Keratinocyte (primary cell): ENCODE results near the gene DIPK1A. TPM values are rescaled to one million over a fixed set of nuclear protein-coding genes. Genes with fewer than 3 reads are reported as not detected.

Experiments
- DNase-seq: peaks from one replicate; pipeline ENCODE4 v3.0.0-alpha.2; 2011; ENCODE audit warnings: low read depth, missing footprints, low spot score
- FAIRE-seq: peaks from 2 replicates; lab custom pipeline; 2011; peaks lifted over from hg19 to GRCh38; lab: Jason Lieb, UNC
- H2AFZ ChIP-seq: 2 replicates; pipeline ENCODE4 v1.6.0; 2012; ENCODE audit warnings: low read length, control low read depth, inconsistent platforms; ENCODE audit not compliant: control insufficient read depth
- H3K27ac ChIP-seq: 2 replicates; pipeline ENCODE4 v1.5.1; 2011; ENCODE audit warnings: low read length; ENCODE audit not compliant: control insufficient read depth, insufficient read depth
- H3K27me3 ChIP-seq: 3 replicates; pipeline ENCODE4 v1.6.0; 2011; ENCODE audit warnings: low read length; ENCODE audit not compliant: control insufficient read depth, insufficient read depth; ENCODE audit errors: extremely low read depth
- H3K36me3 ChIP-seq, 2 experiments: 2 replicates in 1 of 2; 3 replicates in 1 of 2; pipeline ENCODE4 v1.5.1; 2011; ENCODE audit warnings: low read length in 2 of 2, mild to moderate bottlenecking in 1 of 2; ENCODE audit not compliant: control insufficient read depth in 2 of 2, insufficient read depth in 2 of 2; ENCODE audit errors: extremely low read depth in 1 of 2
- H3K4me1 ChIP-seq: 3 replicates; pipeline ENCODE4 v1.5.1; 2011; ENCODE audit warnings: low read length; ENCODE audit not compliant: control insufficient read depth, insufficient read depth; ENCODE audit errors: extremely low read depth
- H3K4me2 ChIP-seq: 3 replicates; pipeline ENCODE4 v1.6.0; 2011; ENCODE audit warnings: low read depth, low read length; ENCODE audit not compliant: control insufficient read depth, insufficient read depth; ENCODE audit errors: extremely low read depth
- H3K4me3 ChIP-seq, 3 experiments: fragments of 200-600 bp in 1 of 3; sonication (generic) in 1 of 3; 2 replicates in 2 of 3; 3 replicates in 1 of 3; pipeline ENCODE4 v1.5.1; 2011 to 2016; ENCODE audit warnings: low read length in 3 of 3, mild to moderate bottlenecking in 3 of 3, control low read depth in 2 of 3, inconsistent platforms in 1 of 3, low read depth in 1 of 3, mixed read lengths in 1 of 3, mixed run types in 1 of 3, moderate library complexity in 1 of 3; ENCODE audit not compliant: control insufficient read depth in 2 of 3, insufficient read depth in 2 of 3; ENCODE audit errors: extremely low read depth in 1 of 3
- H3K79me2 ChIP-seq: 2 replicates; pipeline ENCODE4 v1.6.0; 2012; ENCODE audit warnings: low read length; ENCODE audit not compliant: control insufficient read depth, insufficient read depth
- H3K9ac ChIP-seq: 3 replicates; pipeline ENCODE4 v1.6.0; 2011; ENCODE audit warnings: low read length; ENCODE audit not compliant: control insufficient read depth, insufficient read depth; ENCODE audit errors: extremely low read depth
- H3K9me1 ChIP-seq: 3 replicates; pipeline ENCODE4 v1.6.0; 2011; ENCODE audit warnings: low read length; ENCODE audit not compliant: control insufficient read depth, insufficient read depth; ENCODE audit errors: extremely low read depth
- H3K9me3 ChIP-seq: 2 replicates; pipeline ENCODE4 v1.5.1; 2012; ENCODE audit warnings: low read depth, low read length; ENCODE audit not compliant: control insufficient read depth
- H4K20me1 ChIP-seq: 3 replicates; pipeline ENCODE4 v1.6.0; 2011; ENCODE audit warnings: low read length; ENCODE audit not compliant: control insufficient read depth, insufficient read depth; ENCODE audit errors: extremely low read depth
- CTCF ChIP-seq, 3 experiments: IDR thresholded peaks in 1 of 3; conservative IDR thresholded peaks in 1 of 3; optimal IDR thresholded peaks in 1 of 3; 2 replicates in 2 of 3; 3 replicates in 1 of 3; pipeline versions ENCODE3 to v1.5.1; 2011; ENCODE audit warnings: low read length in 3 of 3, mild to moderate bottlenecking in 3 of 3, moderate library complexity in 2 of 3, control low read depth in 1 of 3, inconsistent platforms in 1 of 3; ENCODE audit not compliant: insufficient read depth in 2 of 3; ENCODE audit errors: extremely low read depth in 1 of 3
- EZH2 ChIP-seq: IDR thresholded peaks from one replicate; pipeline ENCODE4 v1.6.1; 2012; ENCODE audit warnings: inconsistent platforms, mild to moderate bottlenecking, low read length, moderate library complexity
- dilution Hi-C: fragments of 300-500 bp; cut with MboI; formaldehyde crosslinking; loops from one replicate; pipeline ENCODE4 v1.7.0; 2020; ENCODE audit warnings: low sequenced_read_pairs; ENCODE audit not compliant: extremely low pct_ligation_motif_present
- polyA plus RNA-seq, 5 experiments: library from polyadenylated mRNA; depleted of rRNA in 3 of 5; stranded (reverse) in 3 of 5; stranded (forward) in 1 of 5; unstranded in 1 of 5; fragments of >200 nt; gene quantifications; 1 replicate in 1 of 5; 2 replicates in 3 of 5; 3 replicates in 1 of 5; pipeline versions ENCODE4 v1.2.1 to v1.2.3, GENCODE V29; 2011 to 2012; ENCODE audit warnings: missing spikeins in 2 of 5, low read depth in 1 of 5, low replicate concordance in 1 of 5

The DIPK1A gene
- polyA plus RNA-seq, 1 donor (not counting 4 experiments of a cell fraction or from before 2014, with no cell fraction given), result 22.0 TPM

- H3K9ac ChIP-seq, result no peak overlapping the region
- no peaks in the 10 kb centered on the region for H3K9me1 ChIP-seq
- TF ChIP-seq CTCF (optimal IDR thresholded peaks at IDR 0.05 in 1 of 3, IDR thresholded peaks at IDR 0.05 in 1 of 3, conservative IDR thresholded peaks at IDR 0.05 in 1 of 3; ENCODE audit: extremely low read depth in 1 of 3, insufficient read depth in 2 of 3, low read length in 3 of 3) (no peak), EZH2 (no peak)
- FAIRE-seq, result no peak
- no peak for DNase-seq
- H3K79me2 ChIP-seq, result peaks cover 63% of the 10 kb centered on the region
- dilution Hi-C loops, result no loop called here
- no peak overlapping the region for H3K27ac ChIP-seq
- peaks cover 37 to 44% of the 10 kb centered on the region in 2 experiments for H3K36me3 ChIP-seq
- no peak overlapping the region for H3K4me3 ChIP-seq
- H2AFZ ChIP-seq, result no peak overlapping the region
- no peak overlapping the region for H3K4me2 ChIP-seq
- H3K9me3 ChIP-seq, result no peaks in the 10 kb centered on the region
- H3K27me3 ChIP-seq, result no peaks in the 10 kb centered on the region
- H4K20me1 ChIP-seq, result peaks cover 41% of the 10 kb centered on the region
- peaks cover 10% of the 10 kb centered on the region for H3K4me1 ChIP-seq
These were observed 121.8 kb downstream of the DIPK1A start for GRCh38 chr1:92839442-92839841.

GRCh38 chr1:92838519-92838918 is 122.7 kb downstream of the DIPK1A start:
- no peak overlapping the region for H3K27ac ChIP-seq
- H3K27me3 ChIP-seq, result no peaks in the 10 kb centered on the region
- H2AFZ ChIP-seq, result no peak overlapping the region
- H3K9me1 ChIP-seq, result no peaks in the 10 kb centered on the region
- H3K9ac ChIP-seq, result no peak overlapping the region
- no peaks in the 10 kb centered on the region for H3K9me3 ChIP-seq
- H3K4me2 ChIP-seq, result no peak overlapping the region
- DNase-seq (no peak), FAIRE-seq (no peak)
- H3K36me3 ChIP-seq, result peaks cover 35 to 45% of the 10 kb centered on the region in 2 experiments
- peaks cover 50% of the 10 kb centered on the region for H4K20me1 ChIP-seq
- H3K4me3 ChIP-seq, result no peak overlapping the region
- dilution Hi-C loops, result no loop called here
- no peak for TF ChIP-seq EZH2
- TF ChIP-seq CTCF (optimal IDR thresholded peaks at IDR 0.05 in 1 of 3, IDR thresholded peaks at IDR 0.05 in 1 of 3, conservative IDR thresholded peaks at IDR 0.05 in 1 of 3; ENCODE audit: extremely low read depth in 1 of 3, insufficient read depth in 2 of 3, low read length in 3 of 3), result no peak
- peaks cover 72% of the 10 kb centered on the region for H3K79me2 ChIP-seq
- peaks cover 19% of the 10 kb centered on the region for H3K4me1 ChIP-seq
